NB4 (cell line): ENCODE results near the gene TSHZ2.

Experiments
- CTCF ChIP-seq: IDR thresholded peaks from one replicate; pipeline ENCODE4 v1.5.1; 2012; ENCODE audit warnings: low read depth, low read length
- MYC ChIP-seq: IDR thresholded peaks from 2 replicates; pipeline ENCODE4 v1.6.1; 2011; ENCODE audit warnings: low read depth, low read length

- TF ChIP-seq CTCF (no peak), MYC (no peak)
Measured at GRCh38 chr20:52998268-52998667, 26.1 kb downstream of the TSHZ2 start.
